MCF 10A (cell line): ENCODE measurements around the gene VIT. TPM values are rescaled to one million over a fixed set of nuclear protein-coding genes. Genes with fewer than 3 reads are reported as not detected.

ENCODE experiments used
- BruUV-seq: library from RNA; stranded (reverse); fragments of 400-500 nt; replicated peaks from 2 replicates; lab custom pipeline; 2021; lab: Mats Ljungman, UMichigan
- CTCF ChIA-PET: fragments of 300-600 bp; sonication (Branson Sonifier 250); formaldehyde crosslinking; extraction: SDS; loops from one replicate; lab custom pipeline; 2021; ENCODE audit warnings: antibody characterized with exemption, inconsistent platforms; lab: Yijun Ruan, JAX
- POLR2A ChIA-PET: fragments of 300-600, 350-650 bp; sonication (Branson Sonifier 250); formaldehyde crosslinking; extraction: SDS; loops from one replicate; lab custom pipeline; 2020; ENCODE audit warnings: antibody characterized with exemption, inconsistent platforms; lab: Yijun Ruan, JAX
- DNase-seq: peaks from one replicate; pipeline ENCODE4 v3.0.0-alpha.2; 2018; ENCODE audit not compliant: unreplicated experiment
- H3K27ac Mint-ChIP-seq: one replicate; pipeline ENCODE4 v1.8.0; 2022; ENCODE audit warnings: mild to moderate bottlenecking, low read depth, mixed read lengths; ENCODE audit not compliant: unreplicated experiment
- H3K27me3 Mint-ChIP-seq: one replicate; pipeline ENCODE4 v1.8.0; 2022; ENCODE audit warnings: mixed read lengths; ENCODE audit not compliant: insufficient read depth, unreplicated experiment
- H3K36me3 Mint-ChIP-seq: one replicate; pipeline ENCODE4 v1.8.0; 2022; ENCODE audit warnings: mild to moderate bottlenecking, moderate library complexity, mixed read lengths; ENCODE audit not compliant: insufficient read depth, unreplicated experiment
- H3K4me1 Mint-ChIP-seq: one replicate; pipeline ENCODE4 v1.8.0; 2022; ENCODE audit warnings: mixed read lengths; ENCODE audit not compliant: insufficient read depth, unreplicated experiment
- H3K4me3 Mint-ChIP-seq: one replicate; pipeline ENCODE4 v1.8.0; 2022; ENCODE audit warnings: mild to moderate bottlenecking, moderate library complexity, mixed read lengths; ENCODE audit not compliant: unreplicated experiment
- H3K9me3 Mint-ChIP-seq: one replicate; pipeline ENCODE4 v1.8.0; 2022; ENCODE audit warnings: mixed read lengths; ENCODE audit not compliant: unreplicated experiment
- intact Hi-C: fragments of 100-400 bp; cut with micrococcal nuclease; formaldehyde crosslinking; loops from 2 replicates; pipeline ENCODE4 v1.14.1; 2022
- total RNA-seq: library from RNA; stranded (reverse); gene quantifications from 2 replicates; pipeline ENCODE4 v1.2.3, GENCODE V29; 2022
- TF ChIP-seq, protein P1 (sequence below): fragments of 200-600 bp; IDR thresholded peaks from one replicate; pipeline ENCODE4 v1.8.0; 2022; ENCODE audit warnings: antibody characterized with exemption, mild to moderate bottlenecking; ENCODE audit not compliant: unreplicated experiment

VIT gene
- total RNA-seq, 1 experiment from 2014 or later = not detected

DNA sequence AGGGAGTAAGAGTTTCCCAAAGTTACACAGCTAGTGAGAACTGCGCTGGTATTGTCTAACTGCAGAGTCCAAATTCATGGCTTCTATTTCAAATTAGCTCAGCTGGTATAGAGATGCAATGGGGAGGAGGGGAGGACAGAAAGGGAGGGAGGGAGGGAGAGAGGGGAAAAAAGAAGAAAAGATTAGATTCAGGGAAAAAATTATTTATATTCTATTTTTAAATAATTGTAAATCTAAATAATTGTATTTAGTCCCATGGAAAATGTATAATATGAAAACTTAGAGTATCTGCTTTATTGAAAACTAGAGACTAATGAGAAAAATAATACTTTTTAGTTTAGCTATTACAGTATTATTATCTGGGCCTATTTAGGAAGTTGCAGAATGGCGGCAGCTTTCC lies 37.3 kb upstream of the VIT start:
- DNase-seq = no peak
- BruUV-seq = no TSS peak
- CTCF ChIA-PET = interaction anchor here (0.9 to 3.2 kb wide), 5 partner anchors 81 to 307 kb away, joined by 3 to 19 read pairs (median 4); no protein-coding TSS in a partner anchor

DNA sequence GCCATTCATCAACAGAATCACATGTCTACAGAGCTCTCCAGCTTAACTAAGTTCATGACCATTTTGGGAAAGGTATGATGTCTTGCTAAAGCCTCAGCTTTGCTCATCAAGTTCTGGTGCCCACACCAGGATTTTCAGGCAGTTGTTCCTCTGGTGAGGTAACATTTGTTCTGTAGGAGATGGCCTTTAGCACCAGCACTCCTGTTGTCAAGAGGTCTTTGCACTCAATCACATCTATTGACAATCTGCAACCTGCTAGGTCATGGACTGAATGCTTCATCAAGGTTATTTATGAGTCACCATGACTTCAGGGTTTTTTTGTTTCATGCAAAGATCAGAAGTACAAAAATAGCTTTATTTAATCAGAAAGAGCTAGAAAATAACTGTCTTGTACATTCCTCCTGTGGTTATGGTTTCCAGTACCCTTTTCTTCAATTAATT lies 36.6 kb upstream of the VIT start:
- no peaks in the 10 kb centered on the region for H3K9me3 Mint-ChIP-seq
- POLR2A ChIA-PET = interaction anchor here (0.6 to 3.2 kb wide), 2 partner anchors 10 to 31 kb away, joined by 3 to 10 read pairs; no protein-coding TSS in a partner anchor
- CTCF ChIA-PET = interaction anchor here (0.6 to 3.2 kb wide), 5 partner anchors 97 to 307 kb away, joined by 3 to 19 read pairs (median 4); no protein-coding TSS in a partner anchor
- TF ChIP-seq, protein P1, sequence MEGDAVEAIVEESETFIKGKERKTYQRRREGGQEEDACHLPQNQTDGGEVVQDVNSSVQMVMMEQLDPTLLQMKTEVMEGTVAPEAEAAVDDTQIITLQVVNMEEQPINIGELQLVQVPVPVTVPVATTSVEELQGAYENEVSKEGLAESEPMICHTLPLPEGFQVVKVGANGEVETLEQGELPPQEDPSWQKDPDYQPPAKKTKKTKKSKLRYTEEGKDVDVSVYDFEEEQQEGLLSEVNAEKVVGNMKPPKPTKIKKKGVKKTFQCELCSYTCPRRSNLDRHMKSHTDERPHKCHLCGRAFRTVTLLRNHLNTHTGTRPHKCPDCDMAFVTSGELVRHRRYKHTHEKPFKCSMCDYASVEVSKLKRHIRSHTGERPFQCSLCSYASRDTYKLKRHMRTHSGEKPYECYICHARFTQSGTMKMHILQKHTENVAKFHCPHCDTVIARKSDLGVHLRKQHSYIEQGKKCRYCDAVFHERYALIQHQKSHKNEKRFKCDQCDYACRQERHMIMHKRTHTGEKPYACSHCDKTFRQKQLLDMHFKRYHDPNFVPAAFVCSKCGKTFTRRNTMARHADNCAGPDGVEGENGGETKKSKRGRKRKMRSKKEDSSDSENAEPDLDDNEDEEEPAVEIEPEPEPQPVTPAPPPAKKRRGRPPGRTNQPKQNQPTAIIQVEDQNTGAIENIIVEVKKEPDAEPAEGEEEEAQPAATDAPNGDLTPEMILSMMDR = no peak
- no peaks in the 10 kb centered on the region for H3K27me3 Mint-ChIP-seq
- intact Hi-C loops = loop anchor here (5.0 kb wide), 2 partner anchors 63 to 113 kb away; partner anchors contain the start of gene FEZ2
- no peaks in the 10 kb centered on the region for H3K4me1 Mint-ChIP-seq
- no peaks in the 10 kb centered on the region for H3K36me3 Mint-ChIP-seq
- no peak overlapping the region for H3K4me3 Mint-ChIP-seq
- no TSS peak for BruUV-seq
- DNase-seq = no peak
- H3K27ac Mint-ChIP-seq = no peak overlapping the region

More for the DNA sequence above, 37.3 kb upstream of the VIT start:
- intact Hi-C loops = no loop called here
- TF ChIP-seq, protein P1 = no peak
- POLR2A ChIA-PET = interaction anchor here (0.7 to 3.2 kb wide), 2 partner anchors 9 to 45 kb away, joined by 3 to 10 read pairs; no protein-coding TSS in a partner anchor
- H3K4me1 Mint-ChIP-seq = no peaks in the 10 kb centered on the region
- H3K27me3 Mint-ChIP-seq = no peaks in the 10 kb centered on the region
- H3K36me3 Mint-ChIP-seq = no peaks in the 10 kb centered on the region
- no peak overlapping the region for H3K27ac Mint-ChIP-seq
- no peaks in the 10 kb centered on the region for H3K9me3 Mint-ChIP-seq
- H3K4me3 Mint-ChIP-seq = no peak overlapping the region

GRCh38 chr2:36662638-36663037 lies 33.9 kb upstream of the VIT start:
- BruUV-seq = no TSS peak
- H3K9me3 Mint-ChIP-seq = no peaks in the 10 kb centered on the region
- H3K4me1 Mint-ChIP-seq = no peaks in the 10 kb centered on the region
- ChIA-PET CTCF (interaction anchor here (0.7 to 1.9 kb wide), 6 partner anchors 22 to 310 kb away, joined by 3 to 8 read pairs (median 3); no protein-coding TSS in a partner anchor), POLR2A (no interaction called here)
- intact Hi-C loops = loop anchor here (5.0 kb wide), 2 partner anchors 65 to 115 kb away; partner anchors contain the start of gene FEZ2
- no peak overlapping the region for H3K27ac Mint-ChIP-seq
- no peaks in the 10 kb centered on the region for H3K36me3 Mint-ChIP-seq
- no peak for DNase-seq
- no peak overlapping the region for H3K4me3 Mint-ChIP-seq
- TF ChIP-seq, protein P1 = no peak
- no peaks in the 10 kb centered on the region for H3K27me3 Mint-ChIP-seq

DNA sequence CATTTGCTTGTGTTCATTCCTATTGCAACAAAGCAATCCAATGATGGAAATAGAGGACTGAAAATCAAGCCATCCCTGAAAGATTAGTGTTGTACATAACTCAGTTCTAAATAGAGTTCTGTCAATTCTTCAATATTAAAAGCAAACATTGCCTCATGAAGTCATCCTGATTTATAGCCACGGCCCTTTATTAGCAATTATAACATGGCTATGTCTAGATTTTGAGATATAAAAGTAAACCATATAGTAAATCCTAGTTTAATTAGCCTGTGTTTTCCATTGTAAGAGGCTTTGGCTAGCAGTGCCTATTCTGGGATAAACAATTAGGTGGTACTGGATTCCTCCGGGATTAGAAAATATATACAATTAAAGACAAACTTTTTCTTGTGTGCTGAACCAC lies 33.2 kb upstream of the VIT start:
- no peaks in the 10 kb centered on the region for H3K27me3 Mint-ChIP-seq
- H3K36me3 Mint-ChIP-seq = no peaks in the 10 kb centered on the region
- POLR2A ChIA-PET = no interaction called here
- no peaks in the 10 kb centered on the region for H3K9me3 Mint-ChIP-seq
- TF ChIP-seq, protein P1 = no peak
- H3K27ac Mint-ChIP-seq = no peak overlapping the region
- BruUV-seq = no TSS peak
- H3K4me1 Mint-ChIP-seq = no peaks in the 10 kb centered on the region
- no peak overlapping the region for H3K4me3 Mint-ChIP-seq
- DNase-seq = no peak
- CTCF ChIA-PET = interaction anchor here (1.0 to 3.4 kb wide), 18 partner anchors 9 to 329 kb away, joined by 3 to 33 read pairs (median 6); partner anchors contain the start of gene CRIM1
- intact Hi-C loops = loop anchor here (5.0 kb wide), 2 partner anchors 66 to 116 kb away; partner anchors contain the start of gene FEZ2
